ENCODE results near the gene PTPRN2. TPM values are rescaled to one million over a fixed set of nuclear protein-coding genes. Genes with fewer than 3 reads are reported as not detected.

The PTPRN2 gene
- total RNA-seq, 1 experiment from 2014 or later = 2.1 TPM

GRCh38 chr7:157599491-157599890 lies 988.1 kb downstream of the PTPRN2 start:
- Histone ChIP-seq H3K4me1 (ENCODE audit: control insufficient read depth in 1 of 2, insufficient read depth in 2 of 2, low read length in 2 of 2) (no peaks in the 10 kb centered on the region), H2AFZ (ENCODE audit: low read depth, low read length, poor library complexity, severe bottlenecking) (no peak overlapping the region), H3K36me3 (ENCODE audit: control insufficient read depth in 1 of 2, insufficient read depth in 2 of 2, low read length in 2 of 2) (no peaks in the 10 kb centered on the region), H3K79me2 (ENCODE audit: insufficient read depth, low read length) (no peaks in the 10 kb centered on the region), H3K27me3 (ENCODE audit: insufficient read depth, low read length) (no peaks in the 10 kb centered on the region), H3K9ac (ENCODE audit: low read length) (no peak overlapping the region), H3K9me2 (ENCODE audit: insufficient read depth) (no peaks in the 10 kb centered on the region), H3K4me3 (replicated peaks in 1 of 2; ENCODE audit: low read depth in 1 of 2, low read length in 2 of 2) (no peak overlapping the region), H4K20me1 (ENCODE audit: insufficient read depth) (no peaks in the 10 kb centered on the region), H3K4me2 (ENCODE audit: low read length) (no peak overlapping the region), H3K9me3 (ENCODE audit: control insufficient read depth in 1 of 2, insufficient read depth in 1 of 2, low read depth in 1 of 2, low read length in 2 of 2) (no peaks in the 10 kb centered on the region), H3K27ac (ENCODE audit: low read depth, low read length) (no peak overlapping the region)
- DNase-seq (ENCODE audit: low read depth, low spot score) (no peak), ATAC-seq (no peak)
- intact Hi-C loops (cut with micrococcal nuclease) = no loop called here
- ChIA-PET RAD21 (ENCODE audit: low non-redundant PET in 1 of 2, low total read pairs in 2 of 2, uncharacterized antibody in 2 of 2, unreplicated experiment in 2 of 2) (no interaction called here), CTCF (no interaction called here), POLR2A (no interaction called here)
- no peak for TF ChIP-seq RAD21 (IDR thresholded peaks at IDR 0.05; ENCODE audit: low read depth)
- TF ChIP-seq, protein P1, sequence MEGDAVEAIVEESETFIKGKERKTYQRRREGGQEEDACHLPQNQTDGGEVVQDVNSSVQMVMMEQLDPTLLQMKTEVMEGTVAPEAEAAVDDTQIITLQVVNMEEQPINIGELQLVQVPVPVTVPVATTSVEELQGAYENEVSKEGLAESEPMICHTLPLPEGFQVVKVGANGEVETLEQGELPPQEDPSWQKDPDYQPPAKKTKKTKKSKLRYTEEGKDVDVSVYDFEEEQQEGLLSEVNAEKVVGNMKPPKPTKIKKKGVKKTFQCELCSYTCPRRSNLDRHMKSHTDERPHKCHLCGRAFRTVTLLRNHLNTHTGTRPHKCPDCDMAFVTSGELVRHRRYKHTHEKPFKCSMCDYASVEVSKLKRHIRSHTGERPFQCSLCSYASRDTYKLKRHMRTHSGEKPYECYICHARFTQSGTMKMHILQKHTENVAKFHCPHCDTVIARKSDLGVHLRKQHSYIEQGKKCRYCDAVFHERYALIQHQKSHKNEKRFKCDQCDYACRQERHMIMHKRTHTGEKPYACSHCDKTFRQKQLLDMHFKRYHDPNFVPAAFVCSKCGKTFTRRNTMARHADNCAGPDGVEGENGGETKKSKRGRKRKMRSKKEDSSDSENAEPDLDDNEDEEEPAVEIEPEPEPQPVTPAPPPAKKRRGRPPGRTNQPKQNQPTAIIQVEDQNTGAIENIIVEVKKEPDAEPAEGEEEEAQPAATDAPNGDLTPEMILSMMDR (IDR thresholded peaks at IDR 0.05 in 2 of 3, conservative IDR thresholded peaks at IDR 0.05 in 1 of 3; ENCODE audit: borderline replicate concordance in 1 of 3, insufficient read depth in 1 of 3, low read depth in 2 of 3, low read length in 2 of 3) = no peak
- TF ChIP-seq SP1 (IDR thresholded peaks at IDR 0.05; ENCODE audit: low read depth) = no peak
- no peak for TF ChIP-seq REST (IDR thresholded peaks at IDR 0.05; ENCODE audit: low read depth)
- TF ChIP-seq POLR2AphosphoS5 (IDR thresholded peaks at IDR 0.05; ENCODE audit: low read depth, low read length) = no peak
- TF ChIP-seq, protein P2, sequence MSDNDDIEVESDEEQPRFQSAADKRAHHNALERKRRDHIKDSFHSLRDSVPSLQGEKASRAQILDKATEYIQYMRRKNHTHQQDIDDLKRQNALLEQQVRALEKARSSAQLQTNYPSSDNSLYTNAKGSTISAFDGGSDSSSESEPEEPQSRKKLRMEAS (IDR thresholded peaks at IDR 0.05) = no peak
- TF ChIP-seq SRF (IDR thresholded peaks at IDR 0.05; ENCODE audit: low read depth) = no peak
- TF ChIP-seq ZFX (IDR thresholded peaks at IDR 0.05) = no peak
- TF ChIP-seq CEBPB (IDR thresholded peaks at IDR 0.05; ENCODE audit: low read depth) = no peak
- no peak for TF ChIP-seq EZH2phosphoT487 (IDR thresholded peaks at IDR 0.05; ENCODE audit: borderline replicate concordance)
- no TSS peak for BruUV-seq (replicated peaks)
